Panc1 (cell line): ENCODE data around the gene TSHZ2. TPM values are rescaled to one million over a fixed set of nuclear protein-coding genes. Genes with fewer than 3 reads are reported as not detected.

Experiments used
- ATAC-seq: fragments of 200-7000 bp; cut with Tn5 transposase; 2 replicates; pipeline ENCODE4 v1.9.1; 2020; ENCODE audit warnings: mild to moderate bottlenecking, moderate library complexity
- BruUV-seq: library from RNA; stranded (reverse); fragments of 400-500 nt; replicated peaks from 2 replicates; lab custom pipeline; 2021; lab: Mats Ljungman, UMichigan
- CTCF ChIA-PET: fragments of 300-600 bp; sonication (Branson Sonifier 250); formaldehyde crosslinking; loops from one replicate; lab custom pipeline; 2022; ENCODE audit warnings: antibody characterized with exemption; lab: Charles Lee
- POLR2A ChIA-PET: fragments of 300-600 bp; sonication (Branson Sonifier 250); formaldehyde crosslinking; loops from one replicate; lab custom pipeline; 2022; ENCODE audit warnings: antibody characterized with exemption; lab: Charles Lee
- DNase-seq: peaks from one replicate; pipeline ENCODE4 v3.0.0-alpha.2; 2010; ENCODE audit warnings: low read depth, low spot score
- H3K27ac ChIP-seq: 2 replicates; pipeline ENCODE4 v1.5.1; 2011; ENCODE audit warnings: mild to moderate bottlenecking, low read length, inconsistent platforms
- H3K27me3 ChIP-seq: fragments of 200-500 bp; sonication (Bioruptor generic); 2 replicates; pipeline ENCODE4 v1.6.0; 2014; ENCODE audit warnings: low read length, inconsistent platforms; ENCODE audit not compliant: control insufficient read depth, insufficient read depth
- H3K36me3 ChIP-seq: fragments of 200-500 bp; sonication (Bioruptor generic); 2 replicates; pipeline ENCODE4 v1.5.1; 2014; ENCODE audit warnings: inconsistent platforms, mild to moderate bottlenecking, low read length, moderate library complexity; ENCODE audit not compliant: control insufficient read depth, insufficient read depth
- H3K4me1 ChIP-seq: 2 replicates; pipeline ENCODE4 v1.5.1; 2011; ENCODE audit warnings: inconsistent platforms, mild to moderate bottlenecking, low read length, moderate library complexity; ENCODE audit not compliant: control insufficient read depth, insufficient read depth
- H3K4me3 ChIP-seq, 2 experiments: 2 replicates each; pipeline ENCODE4 v1.5.1; 2011 to 2012; ENCODE audit warnings: low read depth in 2 of 2, low read length in 2 of 2, mild to moderate bottlenecking in 2 of 2, inconsistent platforms in 1 of 2, moderate library complexity in 1 of 2
- H3K9me3 ChIP-seq: fragments of 200-500 bp; sonication (Bioruptor generic); 2 replicates; pipeline ENCODE4 v1.5.1; 2014; ENCODE audit warnings: low read depth, mild to moderate bottlenecking, inconsistent platforms, low read length, moderate library complexity; ENCODE audit not compliant: control insufficient read depth, insufficient read depth
- CTCF ChIP-seq: fragments of 450-650 bp; IDR thresholded peaks from 2 replicates; pipeline ENCODE4 v1.5.1; 2017; ENCODE audit warnings: mild to moderate bottlenecking
- POLR2AphosphoS5 ChIP-seq: IDR thresholded peaks from 2 replicates; pipeline ENCODE4 v1.6.1; 2012; ENCODE audit warnings: mild to moderate bottlenecking, low read depth, low read length, moderate library complexity
- REST ChIP-seq, 2 experiments: IDR thresholded peaks; 2 replicates each; pipeline ENCODE4 v1.6.1; 2011 to 2012; ENCODE audit warnings: low read depth in 2 of 2, control low read depth in 1 of 2, low read length in 1 of 2, mild to moderate bottlenecking in 1 of 2, moderate library complexity in 1 of 2; ENCODE audit not compliant: insufficient read depth in 1 of 2
- SIN3A ChIP-seq: IDR thresholded peaks from 2 replicates; pipeline ENCODE4 v1.6.1; 2012; ENCODE audit warnings: low read depth, mild to moderate bottlenecking, low read length, moderate library complexity, borderline replicate concordance; ENCODE audit not compliant: insufficient read depth
- TCF7L2 ChIP-seq: IDR thresholded peaks from 2 replicates; pipeline ENCODE4 v1.6.1; 2011; ENCODE audit warnings: mild to moderate bottlenecking, low read depth, low read length, inconsistent platforms
- in situ Hi-C: cut with HindIII; loops from 2 replicates; pipeline ENCODE4 v1.10.0; 2016; ENCODE audit warnings: low sequenced_read_pairs, low pct_unique_long_range_greater_than_20kb
- intact Hi-C: fragments of 100-400 bp; cut with micrococcal nuclease; formaldehyde crosslinking; loops from one replicate; pipeline ENCODE4 v1.10.0; 2022; ENCODE audit not compliant: unreplicated experiment
- total RNA-seq: library from RNA; stranded (reverse); gene quantifications from one replicate; pipeline ENCODE4 v1.2.1, GENCODE V29; 2021; ENCODE audit not compliant: unreplicated experiment

The TSHZ2 gene
- total RNA-seq, 1 experiment from 2014 or later: 0.36 TPM

GRCh38 chr20:53445321-53445731 is 473.2 kb downstream of the TSHZ2 start:
- H3K27ac ChIP-seq: no peak overlapping the region
- CTCF ChIA-PET: no interaction called here
- in situ Hi-C loops (no loop called here), intact Hi-C loops (no loop called here)
- POLR2A ChIA-PET: no interaction called here
- H3K36me3 ChIP-seq: no peaks in the 10 kb centered on the region
- no peaks in the 10 kb centered on the region for H3K27me3 ChIP-seq
- DNase-seq (no peak), ATAC-seq (no peak)
- BruUV-seq: no TSS peak
- TF ChIP-seq CTCF (no peak), TCF7L2 (no peak), REST (IDR thresholded peaks at IDR 0.05; ENCODE audit: insufficient read depth in 1 of 2, low read depth in 2 of 2, low read length in 1 of 2) (no peak), SIN3A (no peak), POLR2AphosphoS5 (no peak)
- no peak overlapping the region for H3K4me3 ChIP-seq
- H3K4me1 ChIP-seq: no peaks in the 10 kb centered on the region
- H3K9me3 ChIP-seq: peaks cover 6% of the 10 kb centered on the region; the same call in 1 of the 2 replicates

GRCh38 chr20:53445932-53446331 is 473.8 kb downstream of the TSHZ2 start:
- ATAC-seq: no peak
- H3K9me3 ChIP-seq: peaks cover 6% of the 10 kb centered on the region; the same call in 1 of the 2 replicates
- CTCF ChIA-PET: no interaction called here
- H3K4me3 ChIP-seq: no peak overlapping the region
- no peak overlapping the region for H3K27ac ChIP-seq
- H3K36me3 ChIP-seq: no peaks in the 10 kb centered on the region
- POLR2A ChIA-PET: no interaction called here
- in situ Hi-C loops: no loop called here
- no TSS peak for BruUV-seq
- TF ChIP-seq TCF7L2 (no peak), POLR2AphosphoS5 (no peak), CTCF (no peak), SIN3A (no peak)
- intact Hi-C loops: no loop called here
- no peak for DNase-seq
- H3K27me3 ChIP-seq: no peaks in the 10 kb centered on the region
- H3K4me1 ChIP-seq: no peaks in the 10 kb centered on the region
